ENCODE measurements around the gene RBM33.

The RBM33 gene

GRCh38 chr7:155770241-155770640 is 125.8 kb downstream of the RBM33 start:
- no peak for DNase-seq (ENCODE audit: low read depth)
- TF ChIP-seq, protein P1, sequence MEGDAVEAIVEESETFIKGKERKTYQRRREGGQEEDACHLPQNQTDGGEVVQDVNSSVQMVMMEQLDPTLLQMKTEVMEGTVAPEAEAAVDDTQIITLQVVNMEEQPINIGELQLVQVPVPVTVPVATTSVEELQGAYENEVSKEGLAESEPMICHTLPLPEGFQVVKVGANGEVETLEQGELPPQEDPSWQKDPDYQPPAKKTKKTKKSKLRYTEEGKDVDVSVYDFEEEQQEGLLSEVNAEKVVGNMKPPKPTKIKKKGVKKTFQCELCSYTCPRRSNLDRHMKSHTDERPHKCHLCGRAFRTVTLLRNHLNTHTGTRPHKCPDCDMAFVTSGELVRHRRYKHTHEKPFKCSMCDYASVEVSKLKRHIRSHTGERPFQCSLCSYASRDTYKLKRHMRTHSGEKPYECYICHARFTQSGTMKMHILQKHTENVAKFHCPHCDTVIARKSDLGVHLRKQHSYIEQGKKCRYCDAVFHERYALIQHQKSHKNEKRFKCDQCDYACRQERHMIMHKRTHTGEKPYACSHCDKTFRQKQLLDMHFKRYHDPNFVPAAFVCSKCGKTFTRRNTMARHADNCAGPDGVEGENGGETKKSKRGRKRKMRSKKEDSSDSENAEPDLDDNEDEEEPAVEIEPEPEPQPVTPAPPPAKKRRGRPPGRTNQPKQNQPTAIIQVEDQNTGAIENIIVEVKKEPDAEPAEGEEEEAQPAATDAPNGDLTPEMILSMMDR (conservative IDR thresholded peaks at IDR 0.05; ENCODE audit: control insufficient read depth, insufficient read depth, low read depth, low read length): no peak
- no peak overlapping the region for H3K4me3 ChIP-seq (ENCODE audit: control insufficient read depth, low read depth, low read length)

- no peak for DNase-seq (ENCODE audit: low read depth)
These were observed 129.1 kb downstream of the RBM33 start for GRCh38 chr7:155773531-155773930.

DNA sequence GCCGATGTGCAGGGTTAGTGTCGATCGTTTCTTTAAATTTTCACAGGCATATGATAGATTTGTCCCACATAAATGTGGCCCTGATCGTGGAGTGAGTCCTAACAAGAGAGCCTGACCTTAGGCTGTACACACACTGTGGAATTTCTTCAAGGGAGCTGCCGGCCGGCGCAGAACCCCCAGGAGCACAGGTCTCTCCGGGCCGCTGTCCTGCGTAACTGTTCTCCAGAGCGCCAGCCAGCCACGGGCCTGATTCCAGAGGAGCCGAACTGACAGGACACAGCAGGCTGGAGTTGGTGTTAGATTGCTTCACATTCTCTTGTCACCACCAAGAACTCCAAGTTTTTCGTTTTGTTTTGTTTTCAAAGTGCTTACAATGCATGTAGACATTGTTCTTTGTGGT is 130.5 kb downstream of the RBM33 start:
- TF ChIP-seq, protein P1 (conservative IDR thresholded peaks at IDR 0.05; ENCODE audit: control insufficient read depth, insufficient read depth, low read depth, low read length): no peak
- no peak overlapping the region for H3K4me3 ChIP-seq (ENCODE audit: control insufficient read depth, low read depth, low read length)
- DNase-seq (ENCODE audit: low read depth): peak; percentile 71

More at GRCh38 chr7:155773531-155773930, 129.1 kb downstream of the RBM33 start:
- TF ChIP-seq, protein P1 (conservative IDR thresholded peaks at IDR 0.05; ENCODE audit: control insufficient read depth, insufficient read depth, low read depth, low read length): no peak
- H3K4me3 ChIP-seq (ENCODE audit: control insufficient read depth, low read depth, low read length): no peak overlapping the region

GRCh38 chr7:155775691-155776090 is 131.2 kb downstream of the RBM33 start:
- TF ChIP-seq, protein P1 (conservative IDR thresholded peaks at IDR 0.05; ENCODE audit: control insufficient read depth, insufficient read depth, low read depth, low read length): no peak
- H3K4me3 ChIP-seq (ENCODE audit: control insufficient read depth, low read depth, low read length): no peak overlapping the region
- peak; percentile 54 for DNase-seq (ENCODE audit: low read depth)

DNA sequence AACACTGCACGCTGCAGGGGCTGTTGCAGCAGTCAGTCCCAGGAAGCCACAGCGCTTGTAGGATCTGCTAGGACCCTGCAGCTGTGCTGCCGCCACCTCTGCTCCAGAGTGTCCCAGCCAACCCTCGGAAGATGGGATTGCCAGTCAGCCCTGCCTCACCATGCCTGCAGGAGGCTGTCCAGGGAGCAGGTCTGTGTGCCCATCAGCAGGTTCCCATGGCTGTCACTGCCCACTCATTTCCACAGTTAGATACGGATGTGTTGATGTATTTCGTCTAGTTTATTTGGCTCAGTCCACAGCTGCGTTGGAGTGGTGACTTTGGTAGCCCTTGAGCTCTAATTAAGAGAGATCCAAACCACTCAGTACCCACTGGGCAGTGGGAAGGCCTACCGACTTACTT is 132.1 kb downstream of the RBM33 start:
- no peak for DNase-seq (ENCODE audit: low read depth)
- TF ChIP-seq, protein P1 (conservative IDR thresholded peaks at IDR 0.05; ENCODE audit: control insufficient read depth, insufficient read depth, low read depth, low read length): no peak
- no peak overlapping the region for H3K4me3 ChIP-seq (ENCODE audit: control insufficient read depth, low read depth, low read length)

- no peak for DNase-seq (ENCODE audit: low read depth)
- TF ChIP-seq, protein P1 (conservative IDR thresholded peaks at IDR 0.05; ENCODE audit: control insufficient read depth, insufficient read depth, low read depth, low read length): no peak
- H3K4me3 ChIP-seq (ENCODE audit: control insufficient read depth, low read depth, low read length): no peak overlapping the region
These were observed 133.9 kb downstream of the RBM33 start for GRCh38 chr7:155778349-155778748.

GRCh38 chr7:155780884-155781283 is 136.4 kb downstream of the RBM33 start:
- DNase-seq (ENCODE audit: low read depth): no peak
- no peak overlapping the region for H3K4me3 ChIP-seq (ENCODE audit: control insufficient read depth, low read depth, low read length)
- TF ChIP-seq, protein P1 (conservative IDR thresholded peaks at IDR 0.05; ENCODE audit: control insufficient read depth, insufficient read depth, low read depth, low read length): no peak
